CD14-positive monocyte (primary cell): ENCODE data around the gene ZNF800. TPM values are rescaled to one million over a fixed set of nuclear protein-coding genes. Genes with fewer than 3 reads are reported as not detected.

Experiments
- DNase-seq, 3 donors: peaks; one replicate each; pipeline ENCODE4 v3.0.0-alpha.2; 2011 to 2022
- H2AFZ ChIP-seq: 2 replicates; pipeline ENCODE4 v1.6.0; 2012; ENCODE audit warnings: mild to moderate bottlenecking, low read depth, low read length, inconsistent platforms; ENCODE audit not compliant: insufficient read depth, poor library complexity, severe bottlenecking
- H3K27ac ChIP-seq, 2 donors: 1 replicate in 1 of 2; 2 replicates in 1 of 2; pipeline ENCODE4 v1.5.1; 2012 to 2013; ENCODE audit warnings: low read length in 2 of 2, control low read depth in 1 of 2, inconsistent platforms in 1 of 2, low read depth in 1 of 2, mild to moderate bottlenecking in 1 of 2
- H3K27me3 ChIP-seq, 2 donors: one replicate each; pipeline versions ENCODE4 v1.6.0 to v1.6.1; 2011 to 2013; ENCODE audit warnings: low read length in 2 of 2; ENCODE audit not compliant: control insufficient read depth in 2 of 2, insufficient read depth in 2 of 2
- H3K36me3 ChIP-seq, 2 donors: replicated peaks in 1 of 2; 1 replicate in 1 of 2; 2 replicates in 1 of 2; pipeline versions ENCODE4 v1.5.1 to v1.6.1; 2012 to 2013; ENCODE audit warnings: low read length in 2 of 2, control low read depth in 1 of 2, inconsistent platforms in 1 of 2, mild to moderate bottlenecking in 1 of 2; ENCODE audit not compliant: insufficient read depth in 2 of 2, control insufficient read depth in 1 of 2
- H3K4me1 ChIP-seq, 2 donors: 1 replicate in 1 of 2; 2 replicates in 1 of 2; pipeline versions ENCODE4 v1.5.1 to v1.6.1; 2012 to 2013; ENCODE audit warnings: low read length in 2 of 2, control low read depth in 1 of 2, inconsistent platforms in 1 of 2, mild to moderate bottlenecking in 1 of 2, moderate library complexity in 1 of 2; ENCODE audit not compliant: insufficient read depth in 2 of 2, control insufficient read depth in 1 of 2
- H3K4me2 ChIP-seq: replicated peaks from 2 replicates; pipeline ENCODE3; 2012; ENCODE audit warnings: low read length, moderate library complexity, mild to moderate bottlenecking; ENCODE audit not compliant: poor library complexity, severe bottlenecking; ENCODE audit errors: extremely low read depth
- H3K4me3 ChIP-seq, 3 experiments: fragments of 200-600 bp in 1 of 3; sonication (generic) in 1 of 3; replicated peaks in 1 of 3; 1 replicate in 2 of 3; 2 replicates in 1 of 3; pipeline ENCODE4 v1.5.1; 2011 to 2013; ENCODE audit warnings: low read length in 3 of 3, mild to moderate bottlenecking in 3 of 3, control low read depth in 2 of 3, low read depth in 2 of 3, inconsistent platforms in 1 of 3, moderate library complexity in 1 of 3
- H3K79me2 ChIP-seq: 2 replicates; pipeline ENCODE4 v1.6.0; 2012; ENCODE audit warnings: mild to moderate bottlenecking, control low read depth, inconsistent platforms, low read length, moderate library complexity; ENCODE audit not compliant: insufficient read depth
- H3K9ac ChIP-seq: 2 replicates; pipeline ENCODE4 v1.6.0; 2017; ENCODE audit warnings: low read length, mild to moderate bottlenecking; ENCODE audit not compliant: insufficient read depth, poor library complexity, severe bottlenecking
- H3K9me3 ChIP-seq, 2 donors: replicated peaks in 1 of 2; 1 replicate in 1 of 2; 2 replicates in 1 of 2; pipeline versions ENCODE4 v1.5.1 to v1.6.1; 2012 to 2013; ENCODE audit warnings: low read length in 2 of 2, control low read depth in 1 of 2; ENCODE audit not compliant: control insufficient read depth in 1 of 2, insufficient read depth in 1 of 2
- H4K20me1 ChIP-seq: 2 replicates; pipeline ENCODE4 v1.6.0; 2012; ENCODE audit warnings: mild to moderate bottlenecking, low read length, control low read depth, moderate library complexity; ENCODE audit not compliant: insufficient read depth
- H3K27ac Mint-ChIP-seq, 7 donors: one replicate each; pipeline ENCODE4 v1.8.0; 2020; ENCODE audit warnings: mild to moderate bottlenecking in 7 of 7, mixed read lengths in 7 of 7, moderate library complexity in 6 of 7, inconsistent platforms in 2 of 7
- H3K27me3 Mint-ChIP-seq, 3 donors: one replicate each; pipeline ENCODE4 v1.8.0; 2021 to 2022; ENCODE audit warnings: low read depth in 3 of 3, mild to moderate bottlenecking in 3 of 3, mixed read lengths in 3 of 3, moderate library complexity in 3 of 3, inconsistent platforms in 1 of 3
- H3K36me3 Mint-ChIP-seq, 2 donors: one replicate each; pipeline ENCODE4 v1.8.0; 2020; ENCODE audit warnings: mixed read lengths in 2 of 2, inconsistent platforms in 1 of 2, mild to moderate bottlenecking in 1 of 2
- H3K4me1 Mint-ChIP-seq: one replicate; pipeline ENCODE4 v1.8.0; 2020; ENCODE audit warnings: mild to moderate bottlenecking, mixed read lengths
- H3K4me3 Mint-ChIP-seq, 2 donors: one replicate each; pipeline ENCODE4 v1.8.0; 2020; ENCODE audit warnings: mild to moderate bottlenecking in 2 of 2, mixed read lengths in 2 of 2, moderate library complexity in 1 of 2
- H3K9me3 Mint-ChIP-seq, 7 donors: one replicate each; pipeline ENCODE4 v1.8.0; 2020 to 2022; ENCODE audit warnings: mixed read lengths in 7 of 7, mild to moderate bottlenecking in 6 of 7, moderate library complexity in 6 of 7, inconsistent platforms in 2 of 7
- CTCF ChIP-seq: fragments of 200-600 bp; IDR thresholded peaks from one replicate; pipeline ENCODE4 v1.8.0; 2022; ENCODE audit warnings: antibody characterized with exemption, mild to moderate bottlenecking
- WGBS: methylation state at CpG from one replicate; pipeline ENCODE4 v1.1.5; 2013; ENCODE audit warnings: missing lambda C conversion rate; ENCODE audit not compliant: insufficient coverage; 5-methylcytosine and 5-hydroxymethylcytosine counted together
- intact Hi-C, 2 donors: fragments of 100-400 bp; cut with micrococcal nuclease; formaldehyde crosslinking; loops; one replicate each; pipeline versions ENCODE4 v1.15.0 to v1.15.1; 2023
- polyA plus RNA-seq, 3 donors: library from polyadenylated mRNA; depleted of rRNA in 1 of 3; unstranded in 2 of 3; stranded (reverse) in 1 of 3; fragments of 300-500 nt in 2 of 3; fragments of >200 nt in 1 of 3; fragmentation: Illumina TruSeq in 2 of 3; gene quantifications; 1 replicate in 2 of 3; 2 replicates in 1 of 3; pipeline ENCODE4 v1.2.3, GENCODE V29; 2012 to 2021

ZNF800 gene
- polyA plus RNA-seq, 3 donors: 11.8 to 19.6 (median 16.2) TPM

- H3K9ac ChIP-seq: no peak overlapping the region
- no peak overlapping the region for H3K4me2 ChIP-seq
- H2AFZ ChIP-seq: no peak overlapping the region
- H3K36me3 Mint-ChIP-seq: peaks cover 46 to 53% of the 10 kb centered on the region in 2 donors
- H3K9me3 ChIP-seq: no peaks in the 10 kb centered on the region
- no peaks in the 10 kb centered on the region for H3K79me2 ChIP-seq
- peaks cover 50 to 94% of the 10 kb centered on the region in 2 donors for H3K36me3 ChIP-seq
- intact Hi-C loops: no loop called here
- no peak overlapping the region for H3K4me3 Mint-ChIP-seq
- H3K27ac ChIP-seq: no peak overlapping the region
- TF ChIP-seq CTCF: no peak
- H3K4me3 ChIP-seq: no peak overlapping the region
- no peaks in the 10 kb centered on the region for H3K27me3 ChIP-seq
- DNase-seq: no peak
- H4K20me1 ChIP-seq: peaks cover 29% of the 10 kb centered on the region
- WGBS: no CpG with 5 or more reads among the region's 1 CpG
- no peaks in the 10 kb centered on the region for H3K4me1 Mint-ChIP-seq
- H3K9me3 Mint-ChIP-seq: no peaks in the 10 kb centered on the region
- no peaks in the 10 kb centered on the region for H3K27me3 Mint-ChIP-seq
- no peak overlapping the region for H3K27ac Mint-ChIP-seq
- no peaks in the 10 kb centered on the region for H3K4me1 ChIP-seq
Observed at GRCh38 chr7:127359011-127359410, 33.5 kb downstream of the ZNF800 start.

GRCh38 chr7:127353897-127354296 lies 38.6 kb downstream of the ZNF800 start:
- Histone ChIP-seq H3K79me2 (no peaks in the 10 kb centered on the region), H3K27me3 (peaks cover 0 to 10% of the 10 kb centered on the region in 2 donors), H3K27ac (no peak overlapping the region), H3K9ac (no peak overlapping the region), H3K9me3 (no peaks in the 10 kb centered on the region), H4K20me1 (peaks cover 10% of the 10 kb centered on the region), H3K36me3 (peaks cover 15 to 67% of the 10 kb centered on the region in 2 donors), H3K4me1 (no peaks in the 10 kb centered on the region), H3K4me3 (no peak overlapping the region), H2AFZ (no peak overlapping the region), H3K4me2 (no peak overlapping the region)
- TF ChIP-seq CTCF: no peak
- DNase-seq: no peak
- Mint-ChIP-seq H3K4me1 (no peaks in the 10 kb centered on the region), H3K4me3 (no peak overlapping the region), H3K9me3 (no peaks in the 10 kb centered on the region), H3K36me3 (peaks cover 50 to 53% of the 10 kb centered on the region in 2 donors), H3K27me3 (peaks cover 0 to 5% (median 1%) of the 10 kb centered on the region in 3 donors), H3K27ac (no peak overlapping the region)
- intact Hi-C loops: no loop called here
